PC-9 (cell line): ENCODE results near the gene MLST8. TPM values are rescaled to one million over a fixed set of nuclear protein-coding genes. Genes with fewer than 3 reads are reported as not detected.

ENCODE experiments used
- BruUV-seq: library from RNA; stranded (reverse); fragments of 400-500 nt; replicated peaks from 2 replicates; lab custom pipeline; 2021; lab: Mats Ljungman, UMichigan
- CTCF ChIA-PET: fragments of 300-600 bp; sonication (Branson Sonifier 250); formaldehyde crosslinking; loops from one replicate; lab custom pipeline; 2022; ENCODE audit warnings: antibody characterized with exemption; lab: Charles Lee
- POLR2A ChIA-PET: fragments of 300-600 bp; sonication (Branson Sonifier 250); formaldehyde crosslinking; loops from one replicate; lab custom pipeline; 2022; ENCODE audit warnings: antibody characterized with exemption; ENCODE audit not compliant: unreplicated experiment; lab: Charles Lee
- DNase-seq, 2 experiments: peaks; one replicate each; pipeline versions ENCODE4 v3.0.0 to v3.0.0-alpha.2; 2015 to 2022; ENCODE audit warnings: mixed read lengths in 1 of 2
- H2AFZ ChIP-seq: fragments of 200-600 bp; sonication (generic); 2 replicates; pipeline ENCODE4 v1.8.1; 2017; ENCODE audit warnings: antibody characterized with exemption
- H3F3A ChIP-seq: fragments of 200-600 bp; sonication (generic); 2 replicates; pipeline ENCODE4 v1.8.1; 2017; ENCODE audit warnings: antibody characterized with exemption, mild to moderate bottlenecking, low read depth; ENCODE audit not compliant: insufficient read depth
- H3K27ac ChIP-seq: fragments of 200-600 bp; sonication (generic); 2 replicates; pipeline ENCODE4 v1.6.1; 2016; ENCODE audit warnings: mixed run types
- H3K27me3 ChIP-seq: fragments of 200-600 bp; sonication (generic); 2 replicates; pipeline ENCODE4 v1.6.1; 2016; ENCODE audit warnings: low read depth, mixed run types; ENCODE audit not compliant: insufficient read depth
- H3K36me3 ChIP-seq: fragments of 200-600 bp; sonication (generic); 2 replicates; pipeline ENCODE4 v1.6.1; 2016; ENCODE audit warnings: low read depth, mixed run types
- H3K4me1 ChIP-seq: fragments of 200-600 bp; sonication (generic); replicated peaks from 2 replicates; pipeline ENCODE4 v1.6.1; 2016; ENCODE audit warnings: mixed run types; ENCODE audit not compliant: insufficient read depth
- H3K4me2 ChIP-seq: fragments of 200-600 bp; sonication (generic); 2 replicates; pipeline ENCODE4 v1.6.1; 2017; ENCODE audit warnings: mixed run types
- H3K4me3 ChIP-seq: fragments of 200-600 bp; sonication (generic); 2 replicates; pipeline ENCODE4 v1.6.1; 2016; ENCODE audit warnings: mixed run types
- H3K79me2 ChIP-seq: fragments of 200-600 bp; sonication (generic); 2 replicates; pipeline ENCODE4 v1.6.1; 2017; ENCODE audit warnings: low read depth, mixed run types
- H3K9me2 ChIP-seq: fragments of 200-600 bp; sonication (generic); 2 replicates; pipeline ENCODE4 v1.8.1; 2017; ENCODE audit warnings: mild to moderate bottlenecking; ENCODE audit not compliant: insufficient read depth
- H3K9me3 ChIP-seq: fragments of 200-600 bp; sonication (generic); 2 replicates; pipeline ENCODE4 v1.8.1; 2016; ENCODE audit warnings: low read depth; ENCODE audit not compliant: insufficient read depth
- H4K20me1 ChIP-seq: fragments of 200-600 bp; sonication (generic); 2 replicates; pipeline ENCODE4 v1.8.1; 2017; ENCODE audit not compliant: insufficient read depth
- EZH2 ChIP-seq: fragments of 200-600 bp; sonication (generic); IDR thresholded peaks from 2 replicates; pipeline ENCODE4 v1.8.0; 2017; ENCODE audit warnings: antibody characterized with exemption, low read depth
- intact Hi-C: fragments of 100-400 bp; cut with micrococcal nuclease; formaldehyde crosslinking; loops from one replicate; pipeline ENCODE4 v1.10.0; 2022; ENCODE audit not compliant: unreplicated experiment
- total RNA-seq: library from RNA; stranded (reverse); gene quantifications from 2 replicates; pipeline ENCODE4 v1.2.3, GENCODE V29; 2021
- TF ChIP-seq, protein P1 (sequence below): fragments of 200-600 bp; sonication (generic); conservative IDR thresholded peaks from 2 replicates; pipeline ENCODE4 v1.6.1; 2017; ENCODE audit warnings: mixed run types, antibody characterized with exemption, mild to moderate bottlenecking, moderate library complexity

Gene MLST8
- total RNA-seq, 1 experiment from 2014 or later, result 66.3 TPM

DNA sequence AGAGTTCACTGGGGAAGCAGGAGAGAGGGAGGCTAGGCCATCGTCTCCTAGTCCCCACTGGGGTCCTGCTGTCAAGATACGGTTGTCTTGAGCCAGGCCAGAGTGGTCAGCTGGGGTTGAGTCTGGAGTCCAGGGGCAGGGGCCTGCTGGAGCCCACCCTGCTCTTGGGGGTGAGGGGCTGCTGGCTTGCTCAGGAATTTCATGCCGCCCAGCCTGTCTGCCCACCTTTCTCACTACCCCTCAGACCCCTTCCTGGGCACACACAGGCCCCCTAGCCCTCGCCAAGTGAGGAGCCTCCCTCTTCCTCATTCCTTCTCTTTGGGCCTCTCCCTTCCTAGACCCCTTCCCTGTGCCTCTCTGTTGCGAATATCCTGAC is 48.4 kb upstream of the MLST8 start:
- no peak overlapping the region for H3K27ac ChIP-seq
- peaks cover 75% of the 10 kb centered on the region for H4K20me1 ChIP-seq

DNA sequence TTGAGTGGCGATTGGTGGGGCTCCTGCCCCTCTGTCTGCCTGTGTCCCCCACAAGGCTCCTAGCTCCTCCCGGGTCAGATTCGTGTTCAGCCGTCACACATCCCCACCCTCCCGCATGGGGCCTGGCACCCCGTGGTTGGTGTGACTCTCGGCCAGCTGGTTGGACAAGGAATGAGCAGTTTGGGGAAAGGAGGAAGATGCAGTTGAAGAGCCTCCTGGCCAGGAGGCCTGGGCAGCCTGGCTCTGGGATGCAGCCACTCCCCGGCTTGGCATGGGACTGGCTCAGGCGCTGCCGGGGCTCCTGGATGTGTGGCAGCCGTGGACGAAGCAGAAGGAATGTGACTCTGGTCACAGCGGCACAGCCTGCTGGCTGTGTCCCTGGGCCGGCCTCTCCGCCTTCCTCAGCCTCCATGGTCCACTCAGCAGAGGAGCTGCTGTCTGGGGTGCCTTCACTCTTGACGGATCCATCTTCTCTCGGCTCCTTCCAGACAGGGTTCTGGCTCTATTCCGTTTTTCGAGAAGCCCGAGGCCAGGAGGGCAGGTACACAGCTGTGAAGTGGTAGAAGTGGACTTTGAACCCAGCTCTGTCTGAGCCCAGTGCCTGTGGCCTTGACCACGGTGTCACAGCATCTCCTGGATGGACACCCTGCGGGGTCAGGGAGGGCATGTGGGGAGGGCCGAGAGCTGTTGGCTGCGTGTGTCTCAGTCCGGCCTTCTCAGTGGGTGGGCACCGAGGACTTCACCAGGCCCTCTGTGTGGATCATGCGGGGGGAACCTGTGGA is 47.6 kb upstream of the MLST8 start:
- peaks cover 37% of the 10 kb centered on the region for H3F3A ChIP-seq
- H2AFZ ChIP-seq, result no peak overlapping the region
- no peaks in the 10 kb centered on the region for H3K9me3 ChIP-seq
- peaks cover 30% of the 10 kb centered on the region for H3K4me1 ChIP-seq
- ChIA-PET CTCF (no interaction called here), POLR2A (no interaction called here)
- H4K20me1 ChIP-seq, result peaks cover 75% of the 10 kb centered on the region
- H3K4me2 ChIP-seq, result peak overlapping the region; percentile 83
- peaks cover 23% of the 10 kb centered on the region for H3K36me3 ChIP-seq
- H3K9me2 ChIP-seq, result no peaks in the 10 kb centered on the region
- intact Hi-C loops, result no loop called here
- no TSS peak for BruUV-seq
- H3K4me3 ChIP-seq, result peak overlapping the region; percentile 73; the same call in 1 of the 2 replicates
- peaks cover 88% of the 10 kb centered on the region for H3K79me2 ChIP-seq
- DNase-seq, result peak in 1 of 2 experiments; percentile 49
- no peak for TF ChIP-seq EZH2
- TF ChIP-seq, protein P1, sequence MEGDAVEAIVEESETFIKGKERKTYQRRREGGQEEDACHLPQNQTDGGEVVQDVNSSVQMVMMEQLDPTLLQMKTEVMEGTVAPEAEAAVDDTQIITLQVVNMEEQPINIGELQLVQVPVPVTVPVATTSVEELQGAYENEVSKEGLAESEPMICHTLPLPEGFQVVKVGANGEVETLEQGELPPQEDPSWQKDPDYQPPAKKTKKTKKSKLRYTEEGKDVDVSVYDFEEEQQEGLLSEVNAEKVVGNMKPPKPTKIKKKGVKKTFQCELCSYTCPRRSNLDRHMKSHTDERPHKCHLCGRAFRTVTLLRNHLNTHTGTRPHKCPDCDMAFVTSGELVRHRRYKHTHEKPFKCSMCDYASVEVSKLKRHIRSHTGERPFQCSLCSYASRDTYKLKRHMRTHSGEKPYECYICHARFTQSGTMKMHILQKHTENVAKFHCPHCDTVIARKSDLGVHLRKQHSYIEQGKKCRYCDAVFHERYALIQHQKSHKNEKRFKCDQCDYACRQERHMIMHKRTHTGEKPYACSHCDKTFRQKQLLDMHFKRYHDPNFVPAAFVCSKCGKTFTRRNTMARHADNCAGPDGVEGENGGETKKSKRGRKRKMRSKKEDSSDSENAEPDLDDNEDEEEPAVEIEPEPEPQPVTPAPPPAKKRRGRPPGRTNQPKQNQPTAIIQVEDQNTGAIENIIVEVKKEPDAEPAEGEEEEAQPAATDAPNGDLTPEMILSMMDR, result no peak
- no peak overlapping the region for H3K27ac ChIP-seq
- H3K27me3 ChIP-seq, result no peaks in the 10 kb centered on the region

More for the DNA sequence above, 48.4 kb upstream of the MLST8 start:
- DNase-seq, result no peak
- ChIA-PET POLR2A (no interaction called here), CTCF (no interaction called here)
- Histone ChIP-seq H3K4me3 (peak overlapping the region; percentile 73), H3K9me3 (no peaks in the 10 kb centered on the region), H3K27me3 (no peaks in the 10 kb centered on the region), H3K9me2 (no peaks in the 10 kb centered on the region), H3F3A (peaks cover 37% of the 10 kb centered on the region), H3K36me3 (peaks cover 29% of the 10 kb centered on the region), H2AFZ (no peak overlapping the region), H3K79me2 (peaks cover 88% of the 10 kb centered on the region), H3K4me2 (peak overlapping the region; percentile 83), H3K4me1 (peaks cover 30% of the 10 kb centered on the region)
- intact Hi-C loops, result no loop called here
- no TSS peak for BruUV-seq
- TF ChIP-seq, protein P1, result no peak
- no peak for TF ChIP-seq EZH2

DNA sequence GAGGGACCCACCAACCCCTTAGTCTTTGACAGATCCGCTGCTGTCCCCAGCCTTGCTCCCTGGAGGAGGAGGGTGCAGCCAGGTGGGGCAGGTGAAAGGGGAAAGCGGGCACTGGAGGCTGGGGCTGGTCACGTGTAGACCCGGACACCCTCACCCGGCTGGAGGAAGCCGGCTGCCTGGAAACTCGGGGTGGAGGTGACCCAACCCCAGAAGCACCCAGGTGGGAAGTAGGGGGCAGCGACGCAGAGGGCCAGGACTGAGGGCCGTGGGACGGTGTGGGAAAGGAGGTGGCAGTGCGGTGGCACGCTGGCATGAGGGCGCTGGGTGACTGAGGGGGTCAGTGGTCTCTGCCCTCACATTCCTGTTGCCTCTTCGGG is 47.0 kb upstream of the MLST8 start:
- Histone ChIP-seq H4K20me1 (peaks cover 73% of the 10 kb centered on the region), H2AFZ (no peak overlapping the region), H3K4me1 (peaks cover 35% of the 10 kb centered on the region), H3K36me3 (peaks cover 17% of the 10 kb centered on the region), H3K27me3 (no peaks in the 10 kb centered on the region), H3F3A (peaks cover 37% of the 10 kb centered on the region), H3K4me2 (no peak overlapping the region), H3K79me2 (peaks cover 83% of the 10 kb centered on the region), H3K9me2 (no peaks in the 10 kb centered on the region), H3K27ac (no peak overlapping the region), H3K9me3 (no peaks in the 10 kb centered on the region), H3K4me3 (no peak overlapping the region)
- intact Hi-C loops, result no loop called here
- ChIA-PET POLR2A (no interaction called here), CTCF (no interaction called here)
- TF ChIP-seq, protein P1, result no peak
- no peak for TF ChIP-seq EZH2
- no TSS peak for BruUV-seq
- DNase-seq, result no peak
